Mesothelial cell of epicardium (in vitro differentiated cells): ENCODE data around the gene FAM184A. TPM values are rescaled to one million over a fixed set of nuclear protein-coding genes. Genes with fewer than 3 reads are reported as not detected.
A peak's percentile ranks its signal among the peaks of the same experiment; 100 is the strongest.

Source experiments
- DNase-seq, 2 experiments: peaks; one replicate each; pipeline ENCODE4 v3.0.0; 2021; ENCODE audit warnings: low spot score in 2 of 2; ENCODE audit not compliant: unreplicated experiment in 2 of 2
- H3K27ac Mint-ChIP-seq: 2 replicates; pipeline ENCODE4 v1.8.0; 2021; ENCODE audit warnings: mixed read lengths
- H3K27me3 Mint-ChIP-seq: 2 replicates; pipeline ENCODE4 v1.8.0; 2021; ENCODE audit warnings: low read depth, mixed read lengths
- H3K36me3 Mint-ChIP-seq: 2 replicates; pipeline ENCODE4 v1.8.0; 2021; ENCODE audit warnings: mixed read lengths
- H3K4me1 Mint-ChIP-seq: 2 replicates; pipeline ENCODE4 v1.8.0; 2021; ENCODE audit warnings: mixed read lengths
- H3K4me3 Mint-ChIP-seq: 2 replicates; pipeline ENCODE4 v1.8.0; 2021; ENCODE audit warnings: mild to moderate bottlenecking, moderate library complexity, mixed read lengths
- H3K9me3 Mint-ChIP-seq: 2 replicates; pipeline ENCODE4 v1.8.0; 2021; ENCODE audit warnings: mixed read lengths
- CTCF ChIP-seq: fragments of 200-600 bp; sonication (generic); IDR thresholded peaks from one replicate; pipeline ENCODE4 v1.5.0; 2021; ENCODE audit warnings: antibody characterized with exemption; ENCODE audit not compliant: unreplicated experiment
- total RNA-seq: library from RNA; stranded (reverse); gene quantifications from 3 replicates; pipeline ENCODE4 v1.2.1, GENCODE V29; 2021

The FAM184A gene
- total RNA-seq, result 3.7 to 4.3 TPM (median 4.1 TPM) in 3 replicates

DNA sequence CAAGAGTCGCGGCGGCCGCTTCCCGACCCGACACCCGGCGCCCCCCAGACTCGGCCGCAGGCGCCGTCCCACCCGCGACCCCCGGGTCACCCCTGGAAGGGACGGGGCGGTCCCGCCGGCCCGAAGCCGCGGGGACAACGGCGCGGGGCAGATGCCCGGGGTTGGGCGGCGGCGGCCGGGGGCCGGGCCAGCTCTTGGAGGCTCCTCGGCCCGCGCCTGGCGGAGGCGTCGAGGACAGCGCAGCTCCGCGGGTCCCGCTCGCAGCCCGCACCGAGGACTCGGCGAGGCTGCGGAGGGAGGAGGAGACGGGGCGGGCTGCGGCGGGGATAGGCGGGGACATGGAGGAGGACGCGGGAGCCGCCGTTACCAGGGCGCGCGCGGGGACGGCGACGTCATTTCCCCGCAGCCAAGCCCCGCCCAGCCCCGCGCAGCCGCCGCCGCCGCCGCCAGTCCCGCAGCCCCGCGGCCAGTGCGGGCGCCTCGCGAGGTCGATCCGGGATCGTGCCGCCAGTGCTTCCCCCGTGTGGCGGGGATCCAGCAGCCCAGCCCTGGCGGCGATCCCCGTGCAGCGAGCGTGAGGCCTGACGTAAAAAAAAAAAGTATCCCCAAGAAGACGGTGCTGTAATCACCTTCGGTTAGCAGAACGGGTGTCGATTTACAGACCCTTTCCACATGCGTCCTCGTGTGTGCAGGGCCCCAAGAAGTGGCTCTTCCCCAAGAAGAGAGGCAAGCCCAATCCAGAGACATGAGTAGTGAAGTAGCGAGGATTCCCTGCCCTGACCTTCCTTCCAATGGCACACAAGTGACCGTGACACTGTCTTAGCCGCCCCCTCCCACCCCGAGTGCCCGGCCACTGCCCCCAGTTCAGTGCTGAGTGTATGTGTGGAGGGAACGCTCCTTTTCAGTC is at the start of gene FAM184A:
Gene FAM184A (minus strand): TSS at position 289 of the 907 bp plus-strand sequence. CDS start 365 bp downstream, outside the sequence.
- H3K4me3 Mint-ChIP-seq, result peak within 1 kb of the TSS; percentile 75
- H3K4me1 Mint-ChIP-seq, result peaks cover 20% of the 10 kb centered on the region
- peaks cover 3% of the 10 kb centered on the region for H3K36me3 Mint-ChIP-seq
- H3K27ac Mint-ChIP-seq, result peak within 1 kb of the TSS; percentile 71
- TF ChIP-seq CTCF, result no peak
- peaks cover 20% of the 10 kb centered on the region for H3K27me3 Mint-ChIP-seq
- H3K9me3 Mint-ChIP-seq, result peaks cover 10% of the 10 kb centered on the region
- peak; percentile 59 to 80 for DNase-seq

- H3K27me3 Mint-ChIP-seq, result no peaks in the 10 kb centered on the region
Observed at GRCh38 chr6:119127627-119128026, 49.2 kb upstream of the FAM184A start.

GRCh38 chr6:119126826-119127225 is 48.4 kb upstream of the FAM184A start:
- no peaks in the 10 kb centered on the region for H3K27me3 Mint-ChIP-seq
- H3K36me3 Mint-ChIP-seq, result no peaks in the 10 kb centered on the region
- no peaks in the 10 kb centered on the region for H3K9me3 Mint-ChIP-seq
- TF ChIP-seq CTCF, result no peak
- H3K4me1 Mint-ChIP-seq, result peaks cover 25% of the 10 kb centered on the region
- DNase-seq, result no peak
- H3K27ac Mint-ChIP-seq, result no peak overlapping the region
- H3K4me3 Mint-ChIP-seq, result no peak overlapping the region

More at GRCh38 chr6:119127627-119128026, 49.2 kb upstream of the FAM184A start:
- no peak for TF ChIP-seq CTCF
- DNase-seq, result no peak
- H3K36me3 Mint-ChIP-seq, result no peaks in the 10 kb centered on the region
- H3K4me1 Mint-ChIP-seq, result peaks cover 25% of the 10 kb centered on the region
- H3K27ac Mint-ChIP-seq, result no peak overlapping the region
- H3K4me3 Mint-ChIP-seq, result no peak overlapping the region
- no peaks in the 10 kb centered on the region for H3K9me3 Mint-ChIP-seq

- TF ChIP-seq CTCF, result no peak
- H3K4me1 Mint-ChIP-seq, result peaks cover 25% of the 10 kb centered on the region
- no peak for DNase-seq
- no peaks in the 10 kb centered on the region for H3K9me3 Mint-ChIP-seq
- H3K27me3 Mint-ChIP-seq, result no peaks in the 10 kb centered on the region
- no peaks in the 10 kb centered on the region for H3K36me3 Mint-ChIP-seq
- H3K4me3 Mint-ChIP-seq, result no peak overlapping the region
- no peak overlapping the region for H3K27ac Mint-ChIP-seq
Observed at GRCh38 chr6:119126140-119126539, 47.7 kb upstream of the FAM184A start.

- Mint-ChIP-seq H3K9me3 (no peaks in the 10 kb centered on the region), H3K36me3 (no peaks in the 10 kb centered on the region), H3K27me3 (peaks cover 2% of the 10 kb centered on the region), H3K4me1 (peaks cover 25% of the 10 kb centered on the region), H3K27ac (no peak overlapping the region), H3K4me3 (no peak overlapping the region)
- no peak for TF ChIP-seq CTCF
- DNase-seq, result no peak
Observed at GRCh38 chr6:119125576-119125975, 47.1 kb upstream of the FAM184A start.
